WTC11 (cell line): Measurements from ENCODE around the gene LRRC4. TPM values are rescaled to one million over a fixed set of nuclear protein-coding genes. Genes with fewer than 3 reads are reported as not detected.

Source experiments
- ATAC-seq: fragments of 200-7000 bp; cut with Tn5 transposase; 2 replicates; pipeline ENCODE4 v1.10.0; 2021; ENCODE audit warnings: mild to moderate bottlenecking, moderate library complexity
- CTCF ChIA-PET: fragments of 300-600 bp; sonication (Branson Sonifier 250); formaldehyde crosslinking; loops from one replicate; lab custom pipeline; 2021; ENCODE audit warnings: antibody characterized with exemption; lab: Charles Lee
- POLR2A ChIA-PET: fragments of 350-600 bp; sonication (Branson Sonifier 250); formaldehyde crosslinking; loops from one replicate; lab custom pipeline; 2021; ENCODE audit warnings: antibody characterized with exemption; lab: Charles Lee
- DNase-seq: peaks from one replicate; pipeline ENCODE4 v3.0.0; 2021; ENCODE audit warnings: low spot score
- H3K27ac Mint-ChIP-seq: 2 replicates; pipeline ENCODE4 v1.8.0; 2021; ENCODE audit warnings: mixed read lengths
- H3K27me3 Mint-ChIP-seq: 2 replicates; pipeline ENCODE4 v1.8.0; 2021; ENCODE audit warnings: low read depth, mild to moderate bottlenecking, moderate library complexity, mixed read lengths
- H3K36me3 Mint-ChIP-seq: 2 replicates; pipeline ENCODE4 v1.8.0; 2021; ENCODE audit warnings: mixed read lengths
- H3K4me1 Mint-ChIP-seq: 2 replicates; pipeline ENCODE4 v1.8.0; 2022; ENCODE audit warnings: mixed read lengths
- H3K4me3 Mint-ChIP-seq: 2 replicates; pipeline ENCODE4 v1.8.0; 2021; ENCODE audit warnings: mild to moderate bottlenecking, moderate library complexity, mixed read lengths
- H3K9me3 Mint-ChIP-seq: 2 replicates; pipeline ENCODE4 v1.8.0; 2021; ENCODE audit warnings: mixed read lengths
- ATF2 ChIP-seq: sonication (generic); formaldehyde crosslinking; IDR thresholded peaks from 2 replicates; pipeline ENCODE4 v1.8.1; 2022; ENCODE audit warnings: low read depth, missing genetic modification reagents, borderline replicate concordance
- ELF4 ChIP-seq: sonication (generic); formaldehyde crosslinking; IDR thresholded peaks from 2 replicates; pipeline ENCODE4 v1.8.1; 2022; ENCODE audit warnings: low read depth, mild to moderate bottlenecking, moderate library complexity, missing genetic modification reagents
- EMX1 ChIP-seq: fragments of 250-450 bp; sonication (Bioruptor Pico); IDR thresholded peaks from 2 replicates; pipeline ENCODE4 v1.8.0; 2021; ENCODE audit warnings: mild to moderate bottlenecking
- ERG ChIP-seq: fragments of 250-450 bp; sonication (Bioruptor Pico); IDR thresholded peaks from 2 replicates; pipeline ENCODE4 v1.8.0; 2021; ENCODE audit warnings: mild to moderate bottlenecking
- FOXP1 ChIP-seq: sonication (generic); formaldehyde crosslinking; IDR thresholded peaks from 2 replicates; pipeline ENCODE4 v1.8.0; 2022; ENCODE audit warnings: missing genetic modification reagents, mild to moderate bottlenecking, moderate library complexity, borderline replicate concordance
- GRHL2 ChIP-seq: fragments of 250-450 bp; sonication (Bioruptor Pico); IDR thresholded peaks from 2 replicates; pipeline ENCODE4 v1.8.0; 2022; ENCODE audit warnings: mild to moderate bottlenecking, moderate library complexity; ENCODE audit not compliant: insufficient replicate concordance, severe bottlenecking
- HMGA2 ChIP-seq: fragments of 250-450 bp; sonication (Bioruptor Pico); IDR thresholded peaks from 2 replicates; pipeline ENCODE4 v1.4.0; 2021; ENCODE audit warnings: mild to moderate bottlenecking, moderate library complexity
- IRF2 ChIP-seq: sonication (generic); formaldehyde crosslinking; IDR thresholded peaks from 2 replicates; pipeline ENCODE4 v1.8.0; 2022; ENCODE audit warnings: low read depth, missing genetic modification reagents, borderline replicate concordance
- KAT7 ChIP-seq: sonication (generic); formaldehyde crosslinking; IDR thresholded peaks from 2 replicates; pipeline ENCODE4 v1.8.1; 2023; ENCODE audit warnings: missing genetic modification reagents, mild to moderate bottlenecking, borderline replicate concordance
- MAX ChIP-seq: sonication (generic); formaldehyde crosslinking; IDR thresholded peaks from 2 replicates; pipeline ENCODE4 v1.8.0; 2022; ENCODE audit warnings: mild to moderate bottlenecking, missing genetic modification reagents
- MXD4 ChIP-seq: fragments of 250-450 bp; sonication (Bioruptor Pico); IDR thresholded peaks from 2 replicates; pipeline ENCODE4 v1.8.0; 2021; ENCODE audit warnings: mild to moderate bottlenecking, moderate library complexity, borderline replicate concordance
- MYBL2 ChIP-seq: sonication (generic); formaldehyde crosslinking; IDR thresholded peaks from 2 replicates; pipeline ENCODE4 v1.8.1; 2023; ENCODE audit warnings: mild to moderate bottlenecking, moderate library complexity, missing genetic modification reagents
- NR2C2 ChIP-seq: sonication (generic); formaldehyde crosslinking; IDR thresholded peaks from 2 replicates; pipeline ENCODE4 v1.8.0; 2022; ENCODE audit warnings: mild to moderate bottlenecking, missing genetic modification reagents
- PREB ChIP-seq: sonication (generic); formaldehyde crosslinking; IDR thresholded peaks from 2 replicates; pipeline ENCODE4 v1.8.1; 2022; ENCODE audit warnings: mild to moderate bottlenecking, missing genetic modification reagents, moderate library complexity, borderline replicate concordance
- RELA ChIP-seq: sonication (generic); formaldehyde crosslinking; IDR thresholded peaks from 2 replicates; pipeline ENCODE4 v1.8.1; 2022; ENCODE audit warnings: missing genetic modification reagents, mild to moderate bottlenecking, borderline replicate concordance
- RORB ChIP-seq: fragments of 250-450 bp; sonication (Bioruptor Pico); IDR thresholded peaks from 2 replicates; pipeline ENCODE4 v1.9.0; 2021; ENCODE audit warnings: mild to moderate bottlenecking
- SOX15 ChIP-seq: fragments of 250-450 bp; sonication (Bioruptor Pico); IDR thresholded peaks from 2 replicates; pipeline ENCODE4 v1.9.0; 2021; ENCODE audit warnings: mild to moderate bottlenecking
- ZNF121 ChIP-seq: sonication (generic); formaldehyde crosslinking; IDR thresholded peaks from 2 replicates; pipeline ENCODE4 v1.8.0; 2023; ENCODE audit warnings: missing genetic modification reagents
- ZNF138 ChIP-seq: sonication (generic); formaldehyde crosslinking; conservative IDR thresholded peaks from 2 replicates; pipeline ENCODE4 v1.8.1; 2022; ENCODE audit warnings: mild to moderate bottlenecking, moderate library complexity, missing genetic modification reagents
- total RNA-seq: library from RNA; stranded (reverse); gene quantifications from 3 replicates; pipeline ENCODE4 v1.2.3, GENCODE V29; 2021
- TF ChIP-seq, protein P1 (sequence below): sonication (generic); formaldehyde crosslinking; IDR thresholded peaks from 2 replicates; pipeline ENCODE4 v1.8.0; 2023; ENCODE audit warnings: missing genetic modification reagents
- TF ChIP-seq, protein P2 (sequence below): fragments of 250-450 bp; sonication (Bioruptor Pico); IDR thresholded peaks from 2 replicates; pipeline ENCODE4 v1.9.0; 2021; ENCODE audit warnings: mild to moderate bottlenecking, borderline replicate concordance
- TF ChIP-seq, protein P3 (sequence below): sonication (generic); formaldehyde crosslinking; IDR thresholded peaks from 2 replicates; pipeline ENCODE4 v1.8.0; 2022; ENCODE audit warnings: mild to moderate bottlenecking, missing genetic modification reagents

The LRRC4 gene
- total RNA-seq, 1 experiment from 2014 or later, result 14.9 TPM

DNA sequence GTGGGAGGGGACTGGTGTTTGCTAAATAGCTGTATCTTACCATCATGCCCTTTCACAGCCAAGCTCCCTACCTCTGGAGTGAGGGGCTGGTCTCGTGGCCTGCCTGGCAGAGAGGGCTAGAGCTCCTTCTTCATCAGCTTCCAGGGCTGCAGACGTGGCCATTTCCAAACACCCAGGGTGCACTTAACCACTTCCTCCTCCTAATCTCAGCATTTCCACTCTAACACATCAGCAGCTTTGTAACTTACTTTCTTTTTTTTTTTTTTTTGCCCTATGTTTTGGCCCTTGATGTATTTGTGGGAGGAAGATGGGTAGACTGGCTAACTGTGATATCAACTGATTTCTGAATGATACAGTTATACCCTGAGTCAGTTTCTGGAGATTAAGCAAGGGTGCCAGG is 27.4 kb downstream of the LRRC4 start:
- Mint-ChIP-seq H3K4me3 (no peak overlapping the region), H3K27me3 (no peaks in the 10 kb centered on the region), H3K4me1 (no peaks in the 10 kb centered on the region), H3K36me3 (no peaks in the 10 kb centered on the region), H3K9me3 (no peaks in the 10 kb centered on the region), H3K27ac (no peak overlapping the region)
- ATAC-seq, result no peak
- TF ChIP-seq, protein P1, sequence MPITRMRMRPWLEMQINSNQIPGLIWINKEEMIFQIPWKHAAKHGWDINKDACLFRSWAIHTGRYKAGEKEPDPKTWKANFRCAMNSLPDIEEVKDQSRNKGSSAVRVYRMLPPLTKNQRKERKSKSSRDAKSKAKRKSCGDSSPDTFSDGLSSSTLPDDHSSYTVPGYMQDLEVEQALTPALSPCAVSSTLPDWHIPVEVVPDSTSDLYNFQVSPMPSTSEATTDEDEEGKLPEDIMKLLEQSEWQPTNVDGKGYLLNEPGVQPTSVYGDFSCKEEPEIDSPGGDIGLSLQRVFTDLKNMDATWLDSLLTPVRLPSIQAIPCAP, result no peak
- TF ChIP-seq RELA (CRISPR knock-in tag) (no peak), GRHL2 (CRISPR knock-in tag) (no peak)
- ChIA-PET CTCF (no interaction called here), POLR2A (no interaction called here)
- no peak for DNase-seq

DNA sequence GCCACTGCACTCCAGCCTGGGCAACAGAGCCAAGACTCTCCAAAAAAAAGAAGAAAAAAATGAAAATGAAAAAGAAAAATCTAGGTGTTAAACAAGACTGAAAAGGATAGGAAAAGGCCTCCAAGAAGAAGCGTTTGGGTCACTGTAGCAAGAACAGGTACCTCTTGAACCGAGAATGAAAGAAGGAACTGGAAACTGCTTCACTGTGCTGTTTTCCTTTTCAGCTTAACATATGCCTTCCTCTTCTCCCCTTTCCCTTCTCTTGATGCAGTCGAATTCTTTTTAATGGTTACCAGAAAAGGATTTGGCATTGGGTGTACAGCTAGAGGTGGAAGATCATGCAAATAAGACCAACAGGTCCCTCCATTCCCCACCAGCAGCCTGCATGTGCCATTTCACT is 28.1 kb downstream of the LRRC4 start:
- TF ChIP-seq KAT7 (CRISPR knock-in tag) (no peak), EMX1 (CRISPR knock-in tag) (no peak)
- Mint-ChIP-seq H3K27ac (no peak overlapping the region), H3K27me3 (no peaks in the 10 kb centered on the region), H3K9me3 (no peaks in the 10 kb centered on the region), H3K36me3 (no peaks in the 10 kb centered on the region), H3K4me3 (no peak overlapping the region), H3K4me1 (no peaks in the 10 kb centered on the region)
- ChIA-PET POLR2A (no interaction called here), CTCF (no interaction called here)
- DNase-seq (no peak), ATAC-seq (no peak)

- no peak overlapping the region for H3K27ac Mint-ChIP-seq
- H3K4me3 Mint-ChIP-seq, result no peak overlapping the region
- peaks cover 19% of the 10 kb centered on the region for H3K4me1 Mint-ChIP-seq
- DNase-seq (no peak), ATAC-seq (no peak)
- H3K36me3 Mint-ChIP-seq, result no peaks in the 10 kb centered on the region
- no peaks in the 10 kb centered on the region for H3K9me3 Mint-ChIP-seq
- CTCF ChIA-PET, result interaction anchor here (1.4 kb wide), 1 partner anchor 19 kb away, joined by 6 read pairs; no protein-coding TSS in a partner anchor
- H3K27me3 Mint-ChIP-seq, result no peaks in the 10 kb centered on the region
- POLR2A ChIA-PET, result no interaction called here
- no peak for TF ChIP-seq RELA (CRISPR knock-in tag)
- no peak for TF ChIP-seq ELF4 (CRISPR knock-in tag)
- TF ChIP-seq SOX15 (CRISPR knock-in tag), result no peak
- no peak for TF ChIP-seq RORB
- TF ChIP-seq PREB, result no peak
- TF ChIP-seq, protein P2, sequence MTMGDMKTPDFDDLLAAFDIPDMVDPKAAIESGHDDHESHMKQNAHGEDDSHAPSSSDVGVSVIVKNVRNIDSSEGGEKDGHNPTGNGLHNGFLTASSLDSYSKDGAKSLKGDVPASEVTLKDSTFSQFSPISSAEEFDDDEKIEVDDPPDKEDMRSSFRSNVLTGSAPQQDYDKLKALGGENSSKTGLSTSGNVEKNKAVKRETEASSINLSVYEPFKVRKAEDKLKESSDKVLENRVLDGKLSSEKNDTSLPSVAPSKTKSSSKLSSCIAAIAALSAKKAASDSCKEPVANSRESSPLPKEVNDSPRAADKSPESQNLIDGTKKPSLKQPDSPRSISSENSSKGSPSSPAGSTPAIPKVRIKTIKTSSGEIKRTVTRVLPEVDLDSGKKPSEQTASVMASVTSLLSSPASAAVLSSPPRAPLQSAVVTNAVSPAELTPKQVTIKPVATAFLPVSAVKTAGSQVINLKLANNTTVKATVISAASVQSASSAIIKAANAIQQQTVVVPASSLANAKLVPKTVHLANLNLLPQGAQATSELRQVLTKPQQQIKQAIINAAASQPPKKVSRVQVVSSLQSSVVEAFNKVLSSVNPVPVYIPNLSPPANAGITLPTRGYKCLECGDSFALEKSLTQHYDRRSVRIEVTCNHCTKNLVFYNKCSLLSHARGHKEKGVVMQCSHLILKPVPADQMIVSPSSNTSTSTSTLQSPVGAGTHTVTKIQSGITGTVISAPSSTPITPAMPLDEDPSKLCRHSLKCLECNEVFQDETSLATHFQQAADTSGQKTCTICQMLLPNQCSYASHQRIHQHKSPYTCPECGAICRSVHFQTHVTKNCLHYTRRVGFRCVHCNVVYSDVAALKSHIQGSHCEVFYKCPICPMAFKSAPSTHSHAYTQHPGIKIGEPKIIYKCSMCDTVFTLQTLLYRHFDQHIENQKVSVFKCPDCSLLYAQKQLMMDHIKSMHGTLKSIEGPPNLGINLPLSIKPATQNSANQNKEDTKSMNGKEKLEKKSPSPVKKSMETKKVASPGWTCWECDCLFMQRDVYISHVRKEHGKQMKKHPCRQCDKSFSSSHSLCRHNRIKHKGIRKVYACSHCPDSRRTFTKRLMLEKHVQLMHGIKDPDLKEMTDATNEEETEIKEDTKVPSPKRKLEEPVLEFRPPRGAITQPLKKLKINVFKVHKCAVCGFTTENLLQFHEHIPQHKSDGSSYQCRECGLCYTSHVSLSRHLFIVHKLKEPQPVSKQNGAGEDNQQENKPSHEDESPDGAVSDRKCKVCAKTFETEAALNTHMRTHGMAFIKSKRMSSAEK (CRISPR knock-in tag), result no peak
- TF ChIP-seq GRHL2 (CRISPR knock-in tag), result no peak
- TF ChIP-seq MYBL2, result no peak
- TF ChIP-seq HMGA2 (CRISPR knock-in tag), result no peak
- no peak for TF ChIP-seq ZNF138 (CRISPR knock-in tag)
- TF ChIP-seq ZNF121, result no peak
- no peak for TF ChIP-seq ERG
- no peak for TF ChIP-seq MXD4
- no peak for TF ChIP-seq FOXP1 (CRISPR knock-in tag)
- TF ChIP-seq, protein P3, sequence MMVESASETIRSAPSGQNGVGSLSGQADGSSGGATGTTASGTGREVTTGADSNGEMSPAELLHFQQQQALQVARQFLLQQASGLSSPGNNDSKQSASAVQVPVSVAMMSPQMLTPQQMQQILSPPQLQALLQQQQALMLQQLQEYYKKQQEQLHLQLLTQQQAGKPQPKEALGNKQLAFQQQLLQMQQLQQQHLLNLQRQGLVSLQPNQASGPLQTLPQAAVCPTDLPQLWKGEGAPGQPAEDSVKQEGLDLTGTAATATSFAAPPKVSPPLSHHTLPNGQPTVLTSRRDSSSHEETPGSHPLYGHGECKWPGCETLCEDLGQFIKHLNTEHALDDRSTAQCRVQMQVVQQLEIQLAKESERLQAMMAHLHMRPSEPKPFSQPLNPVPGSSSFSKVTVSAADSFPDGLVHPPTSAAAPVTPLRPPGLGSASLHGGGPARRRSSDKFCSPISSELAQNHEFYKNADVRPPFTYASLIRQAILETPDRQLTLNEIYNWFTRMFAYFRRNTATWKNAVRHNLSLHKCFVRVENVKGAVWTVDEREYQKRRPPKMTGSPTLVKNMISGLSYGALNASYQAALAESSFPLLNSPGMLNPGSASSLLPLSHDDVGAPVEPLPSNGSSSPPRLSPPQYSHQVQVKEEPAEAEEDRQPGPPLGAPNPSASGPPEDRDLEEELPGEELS (CRISPR knock-in tag), result no peak
- no peak for TF ChIP-seq ATF2 (CRISPR knock-in tag)
- TF ChIP-seq MAX, result no peak
- TF ChIP-seq NR2C2 (CRISPR knock-in tag), result no peak
- TF ChIP-seq IRF2 (CRISPR knock-in tag), result no peak
Measured at GRCh38 chr7:128000854-128001265, 30.4 kb downstream of the LRRC4 start.
